ENCODE data around the gene LEMD2.

LEMD2 gene

GRCh38 chr6:33818293-33818692, 29.4 kb upstream of the LEMD2 start:
- no peak for DNase-seq

- no peak for DNase-seq
Measured at GRCh38 chr6:33817489-33817888, 28.6 kb upstream of the LEMD2 start.

GRCh38 chr6:33816911-33817310, 28.0 kb upstream of the LEMD2 start:
- no peak for DNase-seq

GRCh38 chr6:33815854-33816253, 26.9 kb upstream of the LEMD2 start:
- peak; percentile 53 for DNase-seq

GRCh38 chr6:33813990-33814985, 25.4 kb upstream of the LEMD2 start:
- no peak for DNase-seq

GRCh38 chr6:33813246-33813904, 24.4 kb upstream of the LEMD2 start:
- DNase-seq: no peak

GRCh38 chr6:33812669-33813068, 23.7 kb upstream of the LEMD2 start:
- peak; percentile 25 for DNase-seq

- no peak for DNase-seq
Measured at GRCh38 chr6:33809594-33809993, 20.7 kb upstream of the LEMD2 start.

GRCh38 chr6:33808641-33809180, 19.8 kb upstream of the LEMD2 start:
- no peak for DNase-seq

- DNase-seq: peak; percentile 7
Measured at GRCh38 chr6:33807606-33808005, 18.7 kb upstream of the LEMD2 start.

GRCh38 chr6:33806841-33807240, 17.9 kb upstream of the LEMD2 start:
- DNase-seq: no peak

- no peak for DNase-seq
Measured at GRCh38 chr6:33803571-33804053, 14.7 kb upstream of the LEMD2 start, which contains the start of gene MLN. Gene MLN, minus strand, starts transcription at chr6:33804003. Its CDS starts 2,840 bp downstream, at chr6:33801163.

GRCh38 chr6:33802186-33802958, 13.4 kb upstream of the LEMD2 start:
- no peak for DNase-seq

- DNase-seq: no peak
Measured at GRCh38 chr6:33801611-33802010, 12.7 kb upstream of the LEMD2 start.

GRCh38 chr6:33800248-33800969, 11.5 kb upstream of the LEMD2 start:
- no peak for DNase-seq

GRCh38 chr6:33799454-33800113, 10.7 kb upstream of the LEMD2 start:
- DNase-seq: no peak

- no peak for DNase-seq
Measured at GRCh38 chr6:33798343-33798848, 9.5 kb upstream of the LEMD2 start.

- DNase-seq: no peak
Measured at GRCh38 chr6:33797626-33798342, 8.9 kb upstream of the LEMD2 start.

GRCh38 chr6:33794910-33795623, 6.1 kb upstream of the LEMD2 start:
- no peak for DNase-seq

GRCh38 chr6:33792981-33793380, 4.1 kb upstream of the LEMD2 start:
- DNase-seq: no peak

Measured in activated CD4-positive, alpha-beta T cell treated with anti-CD3 and anti-CD28 coated beads, Interleukin-2, Interleukin-6, amounts not matched to agents 100 ng/mL and 50 ng/mL, durations not matched to agents 16 hours and 8 hours (primary cell).